ENCODE results near the gene ST6GALNAC4. TPM values are rescaled to one million over a fixed set of nuclear protein-coding genes. Genes with fewer than 3 reads are reported as not detected.

ST6GALNAC4 gene
- polyA plus RNA-seq, 1 donor (not counting 4 experiments of a cell fraction or from before 2014, with no cell fraction given), result 5.8 TPM

GRCh38 chr9:127945338-127945737, 28.5 kb upstream of the ST6GALNAC4 start:
- Histone ChIP-seq H4K20me1 (ENCODE audit: control insufficient read depth, extremely low read depth, insufficient read depth, low read length) (peaks cover 9% of the 10 kb centered on the region), H3K4me3 (ENCODE audit: control insufficient read depth in 2 of 3, extremely low read depth in 1 of 3, insufficient read depth in 2 of 3, low read depth in 1 of 3, low read length in 3 of 3) (no peak overlapping the region), H3K9me1 (ENCODE audit: control insufficient read depth, extremely low read depth, insufficient read depth, low read length) (no peaks in the 10 kb centered on the region), H3K4me1 (ENCODE audit: control insufficient read depth, extremely low read depth, insufficient read depth, low read length) (no peaks in the 10 kb centered on the region), H3K79me2 (ENCODE audit: control insufficient read depth, insufficient read depth, low read length) (no peaks in the 10 kb centered on the region), H3K4me2 (ENCODE audit: control insufficient read depth, extremely low read depth, insufficient read depth, low read depth, low read length) (no peak overlapping the region), H3K9me3 (ENCODE audit: control insufficient read depth, low read depth, low read length) (no peaks in the 10 kb centered on the region), H2AFZ (ENCODE audit: control insufficient read depth, low read length) (no peak overlapping the region), H3K27me3 (ENCODE audit: control insufficient read depth, extremely low read depth, insufficient read depth, low read length) (no peaks in the 10 kb centered on the region), H3K9ac (ENCODE audit: control insufficient read depth, extremely low read depth, insufficient read depth, low read length) (no peak overlapping the region), H3K36me3 (ENCODE audit: control insufficient read depth in 2 of 2, extremely low read depth in 1 of 2, insufficient read depth in 2 of 2, low read length in 2 of 2) (peaks cover 5 to 8% of the 10 kb centered on the region in 2 experiments), H3K27ac (ENCODE audit: control insufficient read depth, insufficient read depth, low read length) (no peak overlapping the region)
- dilution Hi-C loops (cut with MboI; ENCODE audit: extremely low pct_ligation_motif_present, low sequenced_read_pairs), result loop anchor here (25.0 kb wide), 1 partner anchor 117 kb away; the partner anchor contains the start of genes NAIF1 and SLC25A25
- FAIRE-seq (no peak), DNase-seq (ENCODE audit: low read depth, low spot score) (no peak)
- TF ChIP-seq CTCF (optimal IDR thresholded peaks at IDR 0.05 in 1 of 3, IDR thresholded peaks at IDR 0.05 in 1 of 3, conservative IDR thresholded peaks at IDR 0.05 in 1 of 3; ENCODE audit: extremely low read depth in 1 of 3, insufficient read depth in 2 of 3, low read length in 3 of 3) (no peak), EZH2 (IDR thresholded peaks at IDR 0.05; ENCODE audit: low read length) (no peak)

GRCh38 chr9:127944586-127945218, 27.9 kb upstream of the ST6GALNAC4 start:
- H3K9ac ChIP-seq (ENCODE audit: control insufficient read depth, extremely low read depth, insufficient read depth, low read length), result no peak overlapping the region
- H3K79me2 ChIP-seq (ENCODE audit: control insufficient read depth, insufficient read depth, low read length), result no peaks in the 10 kb centered on the region
- peaks cover 5 to 10% of the 10 kb centered on the region in 2 experiments for H3K36me3 ChIP-seq (ENCODE audit: control insufficient read depth in 2 of 2, extremely low read depth in 1 of 2, insufficient read depth in 2 of 2, low read length in 2 of 2)
- FAIRE-seq (no peak), DNase-seq (ENCODE audit: low read depth, low spot score) (no peak)
- dilution Hi-C loops (cut with MboI; ENCODE audit: extremely low pct_ligation_motif_present, low sequenced_read_pairs), result loop anchor here (25.0 kb wide), 1 partner anchor 118 kb away; the partner anchor contains the start of genes NAIF1 and SLC25A25
- no peaks in the 10 kb centered on the region for H3K9me1 ChIP-seq (ENCODE audit: control insufficient read depth, extremely low read depth, insufficient read depth, low read length)
- no peak overlapping the region for H3K4me2 ChIP-seq (ENCODE audit: control insufficient read depth, extremely low read depth, insufficient read depth, low read depth, low read length)
- H3K4me3 ChIP-seq (ENCODE audit: control insufficient read depth in 2 of 3, extremely low read depth in 1 of 3, insufficient read depth in 2 of 3, low read depth in 1 of 3, low read length in 3 of 3), result no peak overlapping the region
- H3K27me3 ChIP-seq (ENCODE audit: control insufficient read depth, extremely low read depth, insufficient read depth, low read length), result no peaks in the 10 kb centered on the region
- no peaks in the 10 kb centered on the region for H3K9me3 ChIP-seq (ENCODE audit: control insufficient read depth, low read depth, low read length)
- H2AFZ ChIP-seq (ENCODE audit: control insufficient read depth, low read length), result no peak overlapping the region
- peaks cover 9% of the 10 kb centered on the region for H4K20me1 ChIP-seq (ENCODE audit: control insufficient read depth, extremely low read depth, insufficient read depth, low read length)
- H3K4me1 ChIP-seq (ENCODE audit: control insufficient read depth, extremely low read depth, insufficient read depth, low read length), result no peaks in the 10 kb centered on the region
- no peak for TF ChIP-seq CTCF (optimal IDR thresholded peaks at IDR 0.05 in 1 of 3, IDR thresholded peaks at IDR 0.05 in 1 of 3, conservative IDR thresholded peaks at IDR 0.05 in 1 of 3; ENCODE audit: extremely low read depth in 1 of 3, insufficient read depth in 2 of 3, low read length in 3 of 3)
- TF ChIP-seq EZH2 (IDR thresholded peaks at IDR 0.05; ENCODE audit: low read length), result no peak
- H3K27ac ChIP-seq (ENCODE audit: control insufficient read depth, insufficient read depth, low read length), result no peak overlapping the region
